ENCODE data around the gene ARHGEF7.

The ARHGEF7 gene

DNA sequence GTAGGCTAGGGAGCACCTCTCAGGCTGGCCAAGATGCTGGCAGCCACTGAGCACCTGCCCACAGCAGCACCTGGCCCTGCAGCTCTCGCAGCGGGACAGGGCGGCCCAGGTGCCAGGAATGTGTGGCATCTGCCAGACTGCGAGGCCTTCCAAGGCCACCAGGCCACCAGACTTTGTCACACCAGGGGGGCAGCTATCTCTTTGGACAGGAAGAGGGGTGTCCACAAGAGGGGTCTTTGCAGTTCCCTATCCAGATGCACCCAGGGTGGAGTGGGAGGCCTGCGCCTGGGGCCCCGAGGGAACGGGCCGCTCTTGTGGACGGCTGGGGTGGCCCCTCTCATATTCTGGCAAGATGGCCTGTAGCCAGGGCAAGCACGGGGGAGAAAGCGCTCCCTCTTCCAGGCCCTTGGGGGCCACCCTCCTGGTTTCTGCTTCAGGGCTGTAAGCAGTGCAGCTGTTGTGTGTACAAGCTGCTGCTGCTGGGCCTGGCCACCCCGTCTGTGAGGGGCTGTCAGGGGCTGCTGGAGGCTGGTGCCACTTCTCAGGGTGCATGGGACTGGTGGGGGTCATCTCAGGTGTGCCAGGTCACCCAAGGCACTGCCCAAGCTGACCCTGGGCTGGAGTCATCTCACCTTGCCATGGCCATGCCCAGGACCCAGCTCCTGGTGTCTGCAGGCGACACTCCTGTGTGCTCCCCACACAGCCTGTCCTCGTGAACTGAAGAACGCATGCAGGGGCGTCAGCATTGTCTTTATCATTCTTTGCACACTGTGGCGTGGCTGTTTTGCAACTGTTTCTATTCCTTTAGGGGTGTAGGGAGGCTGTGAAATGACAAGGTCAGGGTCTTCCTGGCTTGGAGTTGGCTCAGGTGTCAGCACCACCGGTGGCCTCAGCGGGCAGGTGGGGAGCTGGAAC, 207.1 kb downstream of the ARHGEF7 start:
- no peak for DNase-seq

DNA sequence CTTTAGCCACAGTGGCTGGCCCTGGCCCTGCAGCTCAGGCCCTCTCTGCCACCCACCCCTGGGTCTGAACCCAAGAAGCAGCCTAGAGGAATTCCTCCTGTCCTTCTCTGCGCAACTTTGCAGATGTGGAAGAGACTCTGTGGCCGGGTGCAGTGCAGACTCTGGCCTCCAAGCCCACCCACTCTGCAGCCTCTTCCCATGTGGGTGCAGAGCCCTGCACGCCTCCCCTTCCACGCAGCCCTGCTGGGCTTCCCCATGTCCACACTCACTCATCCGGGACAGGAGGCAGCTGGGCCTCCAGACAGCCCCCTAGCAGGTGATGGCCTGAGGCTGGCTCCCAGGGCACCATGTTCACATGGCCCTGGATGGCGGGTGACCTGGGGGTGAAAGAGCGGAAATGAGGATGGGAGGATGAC, 207.8 kb downstream of the ARHGEF7 start:
- DNase-seq: no peak

DNA sequence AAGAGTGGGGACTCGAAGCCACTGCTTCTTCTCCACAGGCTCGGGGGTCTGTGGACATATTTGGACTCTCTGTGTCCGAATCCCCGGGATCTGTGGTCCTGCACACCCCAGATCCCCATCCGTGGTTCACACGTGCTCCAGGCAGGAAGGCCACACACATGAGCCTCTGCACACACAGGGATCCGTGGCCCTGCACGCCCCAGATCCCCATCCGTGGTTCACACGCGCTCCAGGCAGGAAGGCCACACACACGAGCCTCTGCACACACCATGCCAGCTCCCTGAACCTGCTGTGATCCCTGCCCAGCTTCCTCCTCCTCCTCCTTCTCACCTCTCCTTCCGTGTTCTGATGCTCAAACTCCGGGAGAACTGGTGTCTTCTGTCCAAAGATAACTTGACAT, 208.4 kb downstream of the ARHGEF7 start:
- no peak for DNase-seq

DNA sequence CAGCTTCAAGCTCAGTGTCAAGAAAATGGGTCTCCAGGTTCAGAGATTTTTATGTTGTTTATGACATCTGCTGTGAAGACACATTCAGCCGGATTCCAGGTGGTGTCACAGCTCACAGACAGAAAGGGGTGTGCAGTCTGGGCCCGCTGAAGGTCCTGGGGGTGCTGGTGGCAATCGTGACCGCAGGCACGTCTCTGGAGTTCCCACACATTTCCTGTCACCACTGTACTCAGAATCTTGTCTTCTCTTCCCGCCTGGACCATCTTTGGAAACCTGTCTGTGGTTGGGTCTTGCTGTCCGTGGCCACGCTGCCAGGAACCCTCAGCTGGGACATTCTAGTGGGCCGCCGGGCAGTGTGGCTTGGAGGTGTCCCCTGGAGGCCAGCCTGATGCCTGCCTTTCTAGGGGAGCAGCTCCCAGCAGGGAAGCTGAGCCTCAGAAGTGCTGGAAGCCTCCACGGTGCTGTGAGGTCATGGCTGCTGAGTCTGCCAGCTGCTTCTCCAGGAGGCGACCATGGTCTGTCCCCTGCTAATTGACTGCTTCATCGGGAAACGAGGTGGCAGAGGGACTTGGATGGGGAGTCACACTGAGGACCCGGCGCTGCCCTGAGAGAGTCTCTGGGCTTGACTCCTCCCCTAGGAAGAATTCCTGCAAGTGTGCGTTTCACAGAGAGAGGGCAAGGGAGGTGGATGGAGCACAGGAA, 209.0 kb downstream of the ARHGEF7 start:
- DNase-seq: no peak

DNA sequence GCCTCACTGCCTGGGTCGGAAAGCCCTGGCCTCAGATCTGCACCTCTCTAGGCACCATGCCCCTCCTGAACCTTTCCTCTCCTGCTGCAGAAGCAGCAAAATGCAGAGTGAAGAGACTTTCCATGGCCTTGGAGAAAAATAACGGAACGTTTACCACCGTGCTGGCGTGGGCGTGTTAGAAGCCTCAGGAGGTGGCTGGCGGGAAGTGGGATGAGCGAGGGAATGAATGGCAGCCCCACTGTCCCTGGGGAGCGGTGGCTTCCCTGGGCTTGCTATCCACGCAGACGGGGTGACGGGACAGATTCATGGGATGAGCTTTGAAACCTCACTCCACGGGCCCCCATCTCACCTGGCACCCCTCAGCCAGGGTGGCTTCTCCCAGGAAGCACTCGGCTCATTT, 209.6 kb downstream of the ARHGEF7 start:
- no peak for DNase-seq

DNA sequence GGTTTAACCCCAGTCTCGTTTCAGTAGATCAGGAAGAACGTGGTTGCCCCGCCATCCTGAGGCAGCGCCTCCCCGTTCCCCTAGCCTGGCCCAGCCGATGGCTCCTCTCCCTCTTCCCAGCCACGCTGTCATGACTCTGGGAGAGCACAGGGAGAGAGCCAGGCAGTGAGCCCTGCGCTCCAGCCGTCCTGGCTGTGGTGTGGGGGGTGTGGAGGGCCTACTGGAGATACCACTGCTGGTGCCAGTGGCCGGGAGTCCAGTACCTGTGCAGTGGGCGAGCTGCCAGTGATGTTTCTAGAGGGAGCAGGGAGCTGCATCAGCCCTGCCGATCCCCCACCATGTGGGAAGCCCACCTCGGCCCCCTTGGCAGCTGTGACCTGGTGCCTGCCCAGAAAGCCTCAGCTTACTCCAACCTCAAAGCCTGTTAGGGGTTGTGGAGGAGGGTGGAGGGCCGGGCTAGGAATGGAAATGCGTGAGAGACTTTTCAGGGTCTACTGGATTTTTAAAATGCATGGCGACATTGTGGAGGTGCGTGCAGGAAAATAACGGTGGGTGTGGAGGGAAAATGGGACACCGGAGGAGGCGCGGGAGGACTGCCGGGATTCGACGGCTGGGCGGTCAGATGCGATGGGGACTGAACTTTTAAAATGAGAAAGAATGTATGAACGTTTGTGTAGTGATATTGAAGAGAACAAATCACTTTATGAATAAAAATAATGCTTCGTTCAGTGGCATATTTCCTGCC, 210.2 kb downstream of the ARHGEF7 start:
- no peak for DNase-seq

DNA sequence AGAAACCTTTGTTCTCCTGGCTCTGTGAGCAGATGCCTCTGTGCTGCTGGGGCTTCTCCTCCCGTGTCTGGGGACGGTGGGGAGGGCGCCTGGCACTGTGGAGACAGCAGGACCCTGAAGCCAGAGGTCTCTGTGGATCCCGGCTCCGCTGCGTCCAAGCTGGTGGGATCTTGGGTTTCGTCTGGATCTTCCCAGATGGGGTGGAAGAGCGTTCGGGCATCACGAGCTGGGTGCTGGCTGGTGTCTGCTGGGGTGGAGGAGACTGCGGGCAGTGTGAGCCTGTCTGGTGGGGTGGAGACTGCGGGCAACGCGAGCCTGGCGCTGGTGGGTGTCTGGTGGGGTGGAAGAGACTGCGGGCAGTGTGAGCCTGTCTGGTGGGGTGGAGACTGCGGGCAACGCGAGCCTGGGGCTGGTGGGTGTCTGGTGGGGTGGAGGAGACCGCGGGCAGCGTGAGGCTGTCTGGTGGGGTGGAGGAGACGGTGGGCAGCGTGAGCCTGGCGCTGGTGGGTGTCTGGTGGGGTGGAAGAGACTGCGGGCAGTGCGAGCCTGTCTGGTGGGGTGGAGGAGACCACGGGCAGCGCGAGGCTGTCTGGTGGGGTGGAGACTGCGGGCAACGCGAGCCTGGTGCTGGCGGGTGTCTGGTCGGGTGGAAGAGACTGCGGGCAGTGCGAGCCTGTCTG, 211.0 kb downstream of the ARHGEF7 start:
- DNase-seq: no peak

DNA sequence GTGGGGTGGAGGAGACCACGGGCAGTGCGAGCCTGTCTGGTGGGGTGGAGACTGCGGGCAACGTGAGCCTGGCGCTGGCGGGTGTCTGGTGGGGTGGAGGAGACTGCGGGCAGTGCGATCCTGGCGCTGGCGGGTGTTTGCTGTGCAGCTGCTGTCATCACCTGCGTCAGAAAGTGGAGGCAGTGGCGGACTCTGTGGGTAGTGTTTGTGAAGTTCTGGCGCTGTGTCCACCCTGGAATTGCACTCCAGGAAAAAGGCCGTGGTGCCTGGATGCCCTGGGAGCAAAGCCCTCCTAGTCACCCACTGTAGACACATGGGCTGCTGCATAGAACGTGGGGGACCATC, 211.5 kb downstream of the ARHGEF7 start:
- no peak for DNase-seq

DNA sequence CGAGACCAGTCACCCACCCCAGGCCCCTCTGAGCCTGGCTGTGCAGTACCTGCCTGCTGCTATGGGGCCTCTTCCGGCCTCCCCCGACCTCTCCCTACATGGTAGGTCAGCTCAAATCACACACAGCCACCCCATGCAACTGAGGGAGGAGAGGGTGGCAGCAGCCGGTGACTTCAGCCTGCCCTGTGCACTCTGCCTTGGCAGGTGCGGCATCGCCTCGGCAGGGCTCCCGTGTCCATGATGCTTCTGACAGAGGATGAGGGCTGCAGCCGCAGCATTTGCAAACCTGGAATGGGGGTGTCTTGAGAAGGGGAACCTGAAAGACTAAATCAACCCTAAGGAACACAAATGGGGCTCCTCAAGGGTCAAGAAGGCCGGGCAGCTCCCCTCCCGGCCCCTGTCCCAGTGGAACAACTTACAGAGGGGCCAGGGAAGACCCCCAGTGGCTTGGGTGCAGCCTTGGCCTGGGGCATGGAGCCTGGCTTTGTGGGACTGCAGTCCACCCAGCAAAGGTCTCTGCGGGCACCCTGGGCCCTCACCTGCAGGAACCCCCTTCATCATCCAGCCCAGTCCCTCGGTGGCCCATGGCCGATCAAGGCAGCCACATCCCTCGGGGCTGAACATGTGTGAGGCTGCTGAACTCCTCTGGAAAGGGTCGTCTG, 212.0 kb downstream of the ARHGEF7 start:
- no peak for DNase-seq

DNA sequence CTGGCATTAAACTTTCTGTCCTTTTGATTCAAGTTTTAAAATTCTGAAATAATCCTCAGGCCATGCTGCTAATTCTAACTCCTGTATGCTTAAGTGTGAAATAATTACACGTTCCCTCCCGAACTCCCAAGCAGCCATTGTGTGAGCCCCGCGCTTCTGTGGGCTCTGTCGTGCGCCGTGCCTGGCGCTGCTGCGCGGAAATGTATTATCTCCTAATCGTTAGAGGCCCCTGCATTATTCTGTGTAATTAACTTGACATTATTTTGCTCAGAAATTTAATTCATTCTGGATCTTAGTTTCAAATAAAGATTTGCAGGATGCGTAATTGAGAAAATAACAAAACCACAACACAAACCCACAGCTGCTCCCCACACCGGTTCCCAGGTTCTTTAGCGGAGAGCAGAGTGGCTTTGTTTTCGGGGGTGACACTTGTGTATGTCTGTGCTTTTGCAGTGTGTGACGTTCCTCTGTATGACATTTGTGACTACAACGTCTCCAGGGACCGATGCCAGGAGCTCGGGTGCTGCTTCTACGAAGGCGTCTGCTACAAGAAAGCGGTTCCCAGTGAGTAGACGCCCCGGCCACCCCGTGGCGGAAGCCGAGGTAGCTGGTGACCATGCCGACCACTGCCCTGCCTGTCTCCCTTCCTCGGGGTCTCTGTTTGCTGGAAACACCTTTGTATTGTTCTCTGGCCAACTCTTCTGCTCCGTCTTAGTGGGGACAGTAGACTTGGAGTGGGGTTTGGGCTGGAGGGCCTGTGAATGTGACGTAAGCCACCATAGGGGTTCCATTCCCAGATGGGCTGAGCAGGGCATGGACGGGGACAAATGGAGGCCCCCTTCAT, 212.8 kb downstream of the ARHGEF7 start:
- DNase-seq: peak in 1 of 51 donors; percentile 6

DNA sequence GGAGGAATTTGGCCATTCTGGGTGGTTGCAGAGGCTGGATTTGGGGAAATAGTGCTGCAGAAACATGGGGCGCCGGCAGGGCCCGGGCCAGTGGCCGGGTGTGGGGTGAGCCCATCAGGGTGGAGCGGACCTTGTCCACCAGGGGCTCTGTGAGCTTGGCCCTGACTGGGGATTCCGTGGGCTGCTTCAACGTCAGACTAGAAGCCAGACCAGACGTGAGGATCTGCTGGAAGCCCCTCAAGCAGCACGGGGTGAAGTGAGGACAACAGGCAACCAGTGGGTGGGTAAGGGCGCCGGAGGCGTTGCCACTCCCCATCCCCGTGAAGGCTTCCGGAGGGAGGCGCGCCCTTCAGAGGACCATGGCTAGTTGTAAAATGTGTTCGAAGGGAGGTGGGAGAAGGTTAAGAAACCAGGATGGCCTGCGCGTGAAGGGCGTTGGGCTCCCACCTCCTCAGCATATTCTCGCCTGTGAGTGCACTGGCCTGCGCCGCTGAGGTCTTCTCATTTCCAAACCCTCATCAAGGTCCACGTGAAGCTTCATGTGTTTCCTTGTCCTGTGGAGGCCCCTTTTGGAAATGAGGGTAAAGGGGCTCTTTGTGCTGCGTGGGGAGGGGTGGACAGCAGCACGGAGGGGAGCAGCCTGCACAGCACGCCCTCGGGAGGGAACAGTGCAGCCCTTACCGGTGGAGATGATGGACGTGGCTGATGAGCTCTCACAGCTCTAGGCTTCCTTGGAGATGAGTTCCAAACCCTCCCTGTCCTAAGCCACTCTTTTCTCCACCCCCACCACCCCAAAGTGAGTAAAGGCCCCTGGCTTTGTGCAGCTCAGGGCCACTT, 213.7 kb downstream of the ARHGEF7 start:
- no peak for DNase-seq

DNA sequence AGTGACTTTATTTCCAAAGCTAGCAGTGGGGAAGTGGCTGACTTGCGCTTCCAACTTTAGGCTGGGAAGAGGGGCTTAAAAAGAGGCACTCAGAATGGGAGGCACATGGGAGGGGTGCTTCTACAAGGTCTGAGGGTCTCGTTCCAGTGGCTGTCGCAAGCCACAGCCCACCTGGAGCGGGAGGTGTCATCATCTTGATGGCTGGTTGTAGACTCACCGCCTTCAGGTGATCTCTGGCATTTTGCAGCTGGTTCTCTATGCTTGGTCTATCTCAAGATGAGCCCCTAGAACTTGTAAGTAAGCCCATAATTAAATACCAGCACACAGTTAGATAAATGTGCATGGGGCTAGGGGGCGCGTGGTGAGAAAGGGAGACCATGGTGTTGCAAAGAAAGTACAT, 214.5 kb downstream of the ARHGEF7 start:
- no peak for DNase-seq

DNA sequence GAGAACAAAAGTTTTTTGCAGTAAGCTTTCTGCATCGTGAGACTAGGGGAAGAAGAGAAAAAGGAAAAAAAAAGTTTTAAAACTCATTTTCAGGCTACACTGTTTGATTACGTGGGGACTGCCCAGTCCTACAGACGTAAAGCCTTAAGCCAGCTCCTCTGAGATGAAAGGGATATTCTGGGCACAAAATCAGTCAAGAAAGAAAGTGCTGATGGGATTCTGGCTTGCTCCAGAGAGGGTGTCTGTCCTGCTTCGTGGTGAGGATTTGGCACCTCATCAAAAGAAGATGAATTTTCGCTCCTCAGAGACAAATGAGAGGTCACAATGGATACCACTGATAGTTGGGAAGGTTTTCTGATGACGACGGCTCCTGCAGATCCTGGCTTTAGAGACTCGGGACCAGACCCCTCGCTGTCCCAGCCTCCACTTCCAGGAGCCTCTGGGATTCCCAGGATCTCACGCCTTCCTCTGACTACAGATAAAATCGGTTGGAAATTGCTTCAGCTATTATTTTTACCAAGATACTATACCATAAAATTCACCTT, 215.0 kb downstream of the ARHGEF7 start:
- no peak for DNase-seq

DNA sequence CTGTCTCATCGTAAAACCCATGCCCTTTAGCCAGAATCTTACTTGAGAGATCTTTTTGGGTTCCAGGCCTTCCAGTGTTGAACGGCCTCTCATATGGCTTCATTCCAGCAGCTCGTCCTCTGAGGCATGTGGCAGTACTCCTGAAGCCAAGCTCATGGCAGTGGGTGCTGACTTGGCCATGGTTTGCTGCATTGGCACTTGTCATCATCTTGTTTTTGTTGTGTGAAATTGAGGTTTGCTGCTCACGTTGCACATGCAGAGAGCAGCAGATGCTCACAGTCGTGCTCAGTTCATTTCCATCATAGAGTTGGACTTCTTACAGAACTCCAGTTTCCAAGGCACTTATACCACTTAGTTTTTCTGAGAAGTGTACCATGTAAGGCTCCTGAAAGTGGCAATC, 220.2 kb downstream of the ARHGEF7 start:
- DNase-seq: no peak

DNA sequence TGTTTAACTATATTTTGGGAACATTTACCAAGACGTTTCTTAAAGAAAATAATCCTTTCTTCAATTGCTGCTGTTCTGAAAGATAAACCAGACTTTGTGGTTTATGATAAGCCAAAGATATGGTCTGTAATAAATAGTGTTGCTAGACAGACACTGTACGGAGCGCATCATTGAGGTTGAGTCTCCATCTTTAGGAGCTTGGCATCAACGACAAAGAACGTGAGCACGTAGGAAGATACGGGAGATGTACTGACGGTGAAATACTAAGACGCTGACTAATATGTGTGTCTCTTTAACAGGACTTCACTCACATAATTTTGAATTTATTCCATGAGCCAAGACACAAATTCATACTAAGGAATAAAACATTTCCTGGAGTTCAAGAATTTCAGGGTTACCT, 221.6 kb downstream of the ARHGEF7 start:
- DNase-seq: no peak

DNA sequence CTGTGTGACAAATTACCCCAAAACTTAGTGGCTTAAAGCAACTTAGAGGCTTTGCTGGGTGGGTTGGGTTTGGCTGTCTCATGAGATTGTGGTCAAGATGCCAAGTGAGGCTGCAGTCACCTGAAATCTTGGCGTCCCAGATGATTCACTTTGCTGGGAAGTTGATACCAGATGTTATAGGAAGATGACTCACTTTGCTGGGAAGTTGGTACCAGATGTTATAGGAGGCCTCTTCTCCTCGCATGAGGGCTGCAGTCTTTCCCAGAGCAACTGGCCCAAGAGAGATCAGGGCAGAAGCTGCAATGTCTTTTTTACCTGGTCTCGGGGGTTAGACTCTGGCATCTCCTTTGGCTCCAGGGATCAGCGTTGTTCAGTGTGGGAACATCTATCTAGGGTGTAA, 222.1 kb downstream of the ARHGEF7 start:
- no peak for DNase-seq

DNA sequence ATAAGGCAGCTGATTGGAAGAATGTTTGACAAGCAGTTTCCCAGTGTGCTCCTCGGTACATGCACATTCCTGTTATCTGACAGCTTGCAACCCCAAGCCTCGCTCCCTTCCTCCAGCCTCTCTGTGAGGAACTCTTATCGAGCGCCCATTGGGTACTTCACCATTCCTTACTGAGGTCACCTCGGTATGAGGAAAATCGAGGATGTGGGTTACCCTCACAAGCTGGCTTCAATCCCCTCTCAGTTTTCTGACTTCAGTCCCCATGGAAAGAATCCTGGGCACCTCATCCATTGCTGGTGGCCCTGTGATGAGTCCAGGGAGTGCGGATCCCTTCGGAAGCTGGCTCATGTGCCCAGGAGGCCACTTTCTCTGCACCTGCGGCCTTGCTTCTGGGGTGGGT, 222.6 kb downstream of the ARHGEF7 start:
- no peak for DNase-seq

DNA sequence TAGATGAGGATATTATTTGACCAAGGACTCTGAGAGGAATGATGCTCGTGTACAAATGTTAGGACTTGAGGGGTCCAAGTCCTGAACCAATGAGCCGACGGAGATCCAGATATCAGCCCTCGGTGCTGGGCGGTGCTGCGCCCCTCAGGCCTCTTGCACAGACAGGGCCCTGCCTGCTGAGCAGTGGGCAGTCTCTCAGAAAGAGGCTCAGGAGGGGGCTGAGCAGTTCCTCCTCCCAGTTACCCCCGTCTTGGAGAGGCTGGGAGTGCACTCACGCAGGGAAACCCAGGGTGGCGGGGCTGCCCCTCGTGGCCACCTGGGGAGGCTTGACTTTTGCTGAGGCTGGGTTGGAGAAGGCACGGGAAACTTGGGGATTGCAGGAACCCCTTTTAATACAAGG, 223.7 kb downstream of the ARHGEF7 start:
- DNase-seq: no peak

Data from hypothalamus (tissue), 51 donors.